Measurements from ENCODE around the gene STRA6.
"Not testable (repeated sequence)": the region's sequence is repeated elsewhere in the genome, so short reads cannot be mapped to it uniquely, and the experiment has no call there.

STRA6 gene

GRCh38 chr15:74160390-74160789, 42.2 kb downstream of the STRA6 start:
- not testable (repeated sequence) for H3K27me3 ChIP-seq (ENCODE audit: control insufficient read depth, insufficient read depth, low read length); H3K4me3 ChIP-seq (ENCODE audit: low read depth, low read length); H3K36me3 ChIP-seq (ENCODE audit: control insufficient read depth, insufficient read depth, low read length); H3K4me1 ChIP-seq (ENCODE audit: control insufficient read depth, insufficient read depth, low read length); H3K9ac ChIP-seq (ENCODE audit: low read depth, low read length); H3K9me3 ChIP-seq (ENCODE audit: control insufficient read depth, insufficient read depth, low read length)

DNA sequence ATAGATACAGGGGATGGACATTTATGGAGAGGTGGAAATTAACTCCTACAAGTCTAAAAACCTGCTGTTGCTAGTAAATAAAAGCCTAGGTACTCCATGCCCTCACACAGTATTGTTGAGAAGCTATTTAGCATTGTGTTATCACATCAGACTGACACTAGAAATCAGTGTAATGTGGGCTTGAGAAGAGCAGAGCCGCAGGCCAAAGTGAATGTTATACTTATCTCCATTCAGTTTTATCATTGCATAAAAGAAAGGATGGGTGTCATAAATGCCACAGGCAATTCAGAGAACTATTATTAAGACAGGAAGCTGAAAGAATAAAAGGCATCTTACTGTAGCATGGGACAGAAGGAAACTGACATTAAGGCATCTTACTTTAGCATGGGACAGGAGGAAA, 42.8 kb downstream of the STRA6 start:
- Histone ChIP-seq H3K9ac (ENCODE audit: low read depth, low read length) (no peak overlapping the region), H3K9me3 (ENCODE audit: control insufficient read depth, insufficient read depth, low read length) (no peaks in the 10 kb centered on the region), H3K27me3 (ENCODE audit: control insufficient read depth, insufficient read depth, low read length) (peaks cover 4% of the 10 kb centered on the region), H3K36me3 (ENCODE audit: control insufficient read depth, insufficient read depth, low read length) (no peaks in the 10 kb centered on the region), H3K4me3 (ENCODE audit: low read depth, low read length) (no peak overlapping the region), H3K4me1 (ENCODE audit: control insufficient read depth, insufficient read depth, low read length) (no peaks in the 10 kb centered on the region)

DNA sequence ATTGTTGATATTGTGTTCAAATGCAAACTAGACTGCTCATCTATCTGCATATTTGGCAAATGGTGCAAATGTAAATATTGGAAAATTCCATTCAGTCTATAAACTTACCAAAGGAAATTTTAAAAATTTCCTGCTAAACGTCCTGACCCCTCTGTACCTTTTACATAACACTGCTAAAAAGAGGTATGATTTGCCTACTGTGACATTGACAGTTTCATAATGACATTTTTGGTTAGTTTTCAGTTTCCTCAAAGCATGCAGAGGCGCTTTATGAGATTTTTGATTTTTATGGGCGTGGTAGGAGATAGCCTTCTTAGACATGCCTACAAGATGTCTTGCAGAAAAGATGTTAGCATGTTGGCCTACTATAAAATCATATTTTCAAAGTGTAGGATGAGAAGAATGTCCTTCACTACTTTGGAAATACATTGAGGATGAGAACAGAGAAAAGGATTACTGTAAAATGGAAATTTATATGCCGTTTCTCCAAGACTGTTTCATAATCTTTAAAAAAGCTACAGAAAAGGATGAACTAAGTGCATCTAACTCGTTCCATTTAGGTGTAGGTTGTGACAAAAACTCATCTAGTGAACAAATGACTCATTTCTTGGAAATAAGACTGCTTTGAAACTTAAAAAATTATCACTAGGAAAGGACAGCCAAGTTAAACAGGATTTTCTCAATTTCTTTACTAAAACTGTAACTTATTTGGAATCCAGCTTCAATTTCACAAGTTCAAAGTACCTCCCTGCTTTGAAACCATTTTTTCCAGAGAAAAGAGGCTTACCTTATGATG, 43.5 kb downstream of the STRA6 start:
- Histone ChIP-seq H3K9me3 (ENCODE audit: control insufficient read depth, insufficient read depth, low read length) (no peaks in the 10 kb centered on the region), H3K36me3 (ENCODE audit: control insufficient read depth, insufficient read depth, low read length) (no peaks in the 10 kb centered on the region), H3K4me3 (ENCODE audit: low read depth, low read length) (no peak overlapping the region), H3K4me1 (ENCODE audit: control insufficient read depth, insufficient read depth, low read length) (no peaks in the 10 kb centered on the region), H3K9ac (ENCODE audit: low read depth, low read length) (no peak overlapping the region), H3K27me3 (ENCODE audit: control insufficient read depth, insufficient read depth, low read length) (peaks cover 4% of the 10 kb centered on the region)

DNA sequence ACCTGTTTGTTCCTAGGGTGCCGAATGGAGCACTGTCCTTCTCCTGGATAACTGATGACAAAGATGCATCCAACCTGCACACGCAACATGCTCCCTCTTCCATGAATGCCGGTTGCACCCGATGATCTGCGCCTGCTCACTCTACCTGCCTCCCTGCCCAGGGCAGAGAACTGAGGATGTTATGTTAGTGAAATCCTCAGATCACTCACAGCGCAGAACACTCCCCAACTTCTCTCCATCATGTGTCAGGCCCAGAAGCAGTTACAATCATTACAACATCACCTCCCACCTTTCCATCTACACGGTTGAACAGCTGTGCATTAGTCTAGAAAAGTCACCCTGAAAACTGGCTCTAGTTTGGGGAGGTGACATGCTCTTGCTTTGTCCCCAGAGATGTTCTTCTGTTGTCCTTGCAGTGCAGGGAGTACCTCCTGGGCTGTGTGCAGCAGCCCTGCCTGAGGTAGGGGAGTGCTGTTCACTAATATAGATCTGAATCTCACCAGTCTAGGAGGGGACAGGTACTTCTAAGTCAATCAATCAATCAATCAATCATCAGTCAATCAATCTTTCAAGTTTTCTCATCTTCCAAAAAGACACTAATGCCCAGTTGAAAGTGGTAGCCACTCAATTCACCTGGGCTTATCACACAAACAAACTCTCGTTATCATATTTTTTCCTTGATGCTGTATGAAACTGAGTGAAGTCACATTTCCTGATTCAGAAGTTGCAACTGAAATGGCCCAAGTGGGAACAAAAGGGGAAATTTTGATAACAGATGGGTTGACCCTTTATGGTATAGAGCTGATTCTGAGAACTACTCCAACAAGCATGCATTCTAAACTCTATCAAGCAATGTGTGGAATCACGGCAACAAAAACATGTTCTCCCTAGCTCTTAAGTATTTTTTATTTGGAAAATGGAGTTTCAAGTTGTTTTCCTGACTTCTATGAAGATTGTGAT, 44.4 kb downstream of the STRA6 start:
- Histone ChIP-seq H3K36me3 (ENCODE audit: control insufficient read depth, insufficient read depth, low read length) (no peaks in the 10 kb centered on the region), H3K4me1 (ENCODE audit: control insufficient read depth, insufficient read depth, low read length) (no peaks in the 10 kb centered on the region), H3K9me3 (ENCODE audit: control insufficient read depth, insufficient read depth, low read length) (no peaks in the 10 kb centered on the region), H3K4me3 (ENCODE audit: low read depth, low read length) (no peak overlapping the region), H3K27me3 (ENCODE audit: control insufficient read depth, insufficient read depth, low read length) (peaks cover 4% of the 10 kb centered on the region), H3K9ac (ENCODE audit: low read depth, low read length) (no peak overlapping the region)

- Histone ChIP-seq H3K4me1 (ENCODE audit: control insufficient read depth, insufficient read depth, low read length) (no peaks in the 10 kb centered on the region), H3K27me3 (ENCODE audit: control insufficient read depth, insufficient read depth, low read length) (peaks cover 4% of the 10 kb centered on the region), H3K9me3 (ENCODE audit: control insufficient read depth, insufficient read depth, low read length) (no peaks in the 10 kb centered on the region), H3K9ac (ENCODE audit: low read depth, low read length) (no peak overlapping the region), H3K36me3 (ENCODE audit: control insufficient read depth, insufficient read depth, low read length) (no peaks in the 10 kb centered on the region), H3K4me3 (ENCODE audit: low read depth, low read length) (no peak overlapping the region)
These were observed 45.7 kb downstream of the STRA6 start for GRCh38 chr15:74156678-74157411.

DNA sequence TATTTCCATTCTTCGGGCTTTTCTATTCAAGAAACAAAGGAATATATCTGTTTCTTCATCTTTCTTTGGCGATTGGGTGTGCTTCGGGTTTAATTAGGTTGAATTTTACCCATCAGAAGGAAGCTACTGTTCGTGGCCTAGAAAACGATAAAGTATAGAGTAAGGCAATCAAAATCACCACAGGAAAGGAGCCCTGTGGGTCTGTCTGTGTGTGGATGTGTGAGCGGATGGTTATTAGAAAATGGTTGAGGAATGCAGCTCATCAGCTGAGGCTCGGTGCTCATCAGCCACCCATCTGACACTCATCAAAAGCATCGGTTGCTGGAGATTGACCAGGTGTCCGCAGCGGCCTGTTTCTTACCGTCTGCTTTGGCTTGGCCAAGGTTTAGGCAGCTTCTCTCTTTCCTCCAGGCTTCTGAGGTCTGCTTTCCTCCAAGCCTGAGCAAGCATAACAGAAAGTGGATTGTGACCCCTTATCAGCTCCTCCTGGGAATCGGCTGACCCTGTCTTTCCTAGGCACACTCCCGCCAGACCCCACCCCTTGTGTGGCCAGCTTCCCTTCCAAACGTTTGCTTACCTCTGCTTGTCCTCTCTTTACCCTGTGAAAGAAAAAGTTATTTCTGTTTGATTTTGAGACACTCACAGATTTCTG, 46.7 kb downstream of the STRA6 start:
- H3K36me3 ChIP-seq (ENCODE audit: control insufficient read depth, insufficient read depth, low read length), result no peaks in the 10 kb centered on the region
- no peak overlapping the region for H3K4me3 ChIP-seq (ENCODE audit: low read depth, low read length)
- peaks cover 4% of the 10 kb centered on the region for H3K27me3 ChIP-seq (ENCODE audit: control insufficient read depth, insufficient read depth, low read length)
- no peaks in the 10 kb centered on the region for H3K4me1 ChIP-seq (ENCODE audit: control insufficient read depth, insufficient read depth, low read length)
- no peaks in the 10 kb centered on the region for H3K9me3 ChIP-seq (ENCODE audit: control insufficient read depth, insufficient read depth, low read length)
- no peak overlapping the region for H3K9ac ChIP-seq (ENCODE audit: low read depth, low read length)

GRCh38 chr15:74147051-74147450, 55.5 kb downstream of the STRA6 start:
- no peaks in the 10 kb centered on the region for H3K4me1 ChIP-seq (ENCODE audit: control insufficient read depth, insufficient read depth, low read length)
- H3K4me3 ChIP-seq (ENCODE audit: low read depth, low read length), result no peak overlapping the region
- H3K9ac ChIP-seq (ENCODE audit: low read depth, low read length), result no peak overlapping the region
- H3K27me3 ChIP-seq (ENCODE audit: control insufficient read depth, insufficient read depth, low read length), result no peaks in the 10 kb centered on the region
- H3K9me3 ChIP-seq (ENCODE audit: control insufficient read depth, insufficient read depth, low read length), result no peaks in the 10 kb centered on the region
- no peaks in the 10 kb centered on the region for H3K36me3 ChIP-seq (ENCODE audit: control insufficient read depth, insufficient read depth, low read length)

DNA sequence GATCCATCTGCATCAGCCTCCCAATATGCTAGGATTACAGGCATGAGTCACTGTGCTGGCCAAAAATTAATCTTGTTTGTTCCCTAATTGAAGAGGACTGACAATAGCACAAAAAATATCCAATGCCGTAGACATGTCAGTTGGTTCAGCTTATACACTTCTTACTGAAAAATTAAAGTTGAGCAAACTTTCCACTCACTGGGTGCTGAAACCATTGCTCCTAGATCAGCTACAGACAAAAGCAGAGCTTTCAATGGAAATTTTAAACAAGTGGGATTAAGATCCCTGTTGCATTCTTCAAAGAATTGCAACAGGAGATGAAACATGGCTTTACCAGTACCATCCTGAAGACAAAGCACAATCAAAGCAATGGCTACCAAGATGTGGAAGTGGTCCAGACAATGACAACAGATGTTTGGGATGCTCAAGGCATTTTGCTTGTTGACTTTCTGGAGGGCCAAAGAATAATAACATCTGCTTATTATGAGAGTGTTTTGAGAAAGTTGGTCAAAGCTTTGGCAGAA, 56.2 kb downstream of the STRA6 start:
- H3K27me3 ChIP-seq (ENCODE audit: control insufficient read depth, insufficient read depth, low read length), result no peaks in the 10 kb centered on the region
- H3K4me1 ChIP-seq (ENCODE audit: control insufficient read depth, insufficient read depth, low read length), result no peaks in the 10 kb centered on the region
- no peak overlapping the region for H3K9ac ChIP-seq (ENCODE audit: low read depth, low read length)
- no peaks in the 10 kb centered on the region for H3K9me3 ChIP-seq (ENCODE audit: control insufficient read depth, insufficient read depth, low read length)
- no peaks in the 10 kb centered on the region for H3K36me3 ChIP-seq (ENCODE audit: control insufficient read depth, insufficient read depth, low read length)
- no peak overlapping the region for H3K4me3 ChIP-seq (ENCODE audit: low read depth, low read length)

DNA sequence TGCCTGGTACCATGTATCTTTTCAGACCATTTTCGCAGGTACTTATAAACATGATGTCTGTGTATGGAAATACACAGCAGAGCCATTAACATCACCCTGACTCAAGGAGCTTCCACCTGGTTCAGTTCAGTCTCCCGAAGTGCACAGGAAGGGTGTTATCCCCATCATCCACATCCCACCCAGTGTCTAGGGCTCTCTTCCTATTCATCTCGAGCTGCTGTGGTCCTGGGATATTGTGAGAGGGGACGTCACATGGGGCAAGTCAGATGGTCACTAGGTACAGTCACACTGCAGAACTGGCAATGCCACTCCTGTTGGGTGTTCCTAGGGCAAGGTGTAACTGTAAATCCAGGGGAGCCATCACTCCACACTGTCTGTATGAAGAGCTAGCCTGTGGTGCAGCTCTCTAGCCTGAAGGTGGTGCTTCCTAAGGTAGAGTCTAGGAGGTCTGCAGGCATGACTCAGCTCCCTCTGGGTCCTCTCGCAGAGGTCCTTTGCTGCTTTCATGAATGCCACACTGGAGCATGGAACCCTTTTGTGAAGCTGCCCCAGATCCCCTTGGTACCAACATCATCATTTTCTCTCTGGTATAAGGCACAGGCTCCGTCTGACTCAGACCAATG, 58.3 kb downstream of the STRA6 start:
- no peaks in the 10 kb centered on the region for H3K9me3 ChIP-seq (ENCODE audit: control insufficient read depth, insufficient read depth, low read length)
- H3K9ac ChIP-seq (ENCODE audit: low read depth, low read length), result no peak overlapping the region
- H3K4me3 ChIP-seq (ENCODE audit: low read depth, low read length), result no peak overlapping the region

GRCh38 chr15:74141591-74141990, 61.0 kb downstream of the STRA6 start:
- Histone ChIP-seq H3K9ac (ENCODE audit: low read depth, low read length) (no peak overlapping the region), H3K9me3 (ENCODE audit: control insufficient read depth, insufficient read depth, low read length) (no peaks in the 10 kb centered on the region), H3K36me3 (ENCODE audit: control insufficient read depth, insufficient read depth, low read length) (no peaks in the 10 kb centered on the region), H3K27me3 (ENCODE audit: control insufficient read depth, insufficient read depth, low read length) (peaks cover 30% of the 10 kb centered on the region), H3K4me3 (ENCODE audit: low read depth, low read length) (no peak overlapping the region), H3K4me1 (ENCODE audit: control insufficient read depth, insufficient read depth, low read length) (peaks cover 20% of the 10 kb centered on the region)

More for the DNA sequence above, 58.3 kb downstream of the STRA6 start:
- H3K36me3 ChIP-seq (ENCODE audit: control insufficient read depth, insufficient read depth, low read length), result no peaks in the 10 kb centered on the region
- H3K27me3 ChIP-seq (ENCODE audit: control insufficient read depth, insufficient read depth, low read length), result peaks cover 4% of the 10 kb centered on the region
- peaks cover 12% of the 10 kb centered on the region for H3K4me1 ChIP-seq (ENCODE audit: control insufficient read depth, insufficient read depth, low read length)

Measured in iPS-15b (cell line).